Adipose tissue (tissue), 3 donors: ENCODE measurements around the gene PDLIM7. TPM values are rescaled to one million over a fixed set of nuclear protein-coding genes. Genes with fewer than 3 reads are reported as not detected.

Experiments used
- H3K27ac ChIP-seq: one replicate; pipeline ENCODE4 v1.5.1; 2013; ENCODE audit warnings: low read depth, low read length
- WGBS, 3 donors: extraction: QIAGEN DNeasy Blood & Tissue Kit; methylation state at CpG; one replicate each; pipeline ENCODE4 v1.1.7; 2013; 5-methylcytosine and 5-hydroxymethylcytosine counted together
- polyA plus RNA-seq, 3 donors: library from polyadenylated mRNA; stranded (reverse); fragments of 200-250 nt; gene quantifications; one replicate each; pipeline ENCODE4 v1.2.3, GENCODE V29; 2013
- donor health status: healthy with polysubstance abuse.
- donor health status: Bipolar disorder and iron deficiency.
- donor health status: healthy.

Gene PDLIM7
- polyA plus RNA-seq, 3 donors, result 10.5 to 105 (median 54.0) TPM

GRCh38 chr5:177443144-177443983, 54.0 kb downstream of the PDLIM7 start:
- H3K27ac ChIP-seq, result no peak overlapping the region
- WGBS, 3 donors, result 77 to 81% (median 80%) methylated on average over 13 to 15 of the region's 15 CpGs

GRCh38 chr5:177442066-177442826, 55.2 kb downstream of the PDLIM7 start:
- 87 to 92% (median 91%) methylated on average over 20 of the region's 20 CpGs for WGBS, 3 donors
- H3K27ac ChIP-seq, result no peak overlapping the region

- H3K27ac ChIP-seq, result no peak overlapping the region
- WGBS, 3 donors, result 88 to 91% (median 89%) methylated on average over 21 to 26 of the region's 26 CpGs
These were observed 56.2 kb downstream of the PDLIM7 start for GRCh38 chr5:177440990-177441780.

GRCh38 chr5:177440211-177440989, 57.0 kb downstream of the PDLIM7 start:
- no peak overlapping the region for H3K27ac ChIP-seq
- WGBS, 3 donors, result 87 to 89% (median 87%) methylated on average over 24 of the region's 24 CpGs

GRCh38 chr5:177439518-177440053, 57.8 kb downstream of the PDLIM7 start:
- WGBS, 3 donors, result 95 to 97% (median 97%) methylated on average over 4 of the region's 4 CpGs
- no peak overlapping the region for H3K27ac ChIP-seq

GRCh38 chr5:177438468-177438867, 58.9 kb downstream of the PDLIM7 start:
- WGBS, 3 donors, result 92 to 94% (median 93%) methylated on average over 10 of the region's 10 CpGs
- no peak overlapping the region for H3K27ac ChIP-seq

- no peak overlapping the region for H3K27ac ChIP-seq
- WGBS, 3 donors, result 61 to 79% (median 79%) methylated on average over 4 of the region's 4 CpGs
These were observed 59.8 kb downstream of the PDLIM7 start for GRCh38 chr5:177437623-177438022.

- H3K27ac ChIP-seq, result no peak overlapping the region
- WGBS, 3 donors, result 96 to 97% (median 97%) methylated on average over 36 to 37 of the region's 37 CpGs
These were observed 61.4 kb downstream of the PDLIM7 start for GRCh38 chr5:177435847-177436536.

- WGBS, 3 donors, result 88 to 96% (median 92%) methylated on average over 20 of the region's 20 CpGs
- no peak overlapping the region for H3K27ac ChIP-seq
These were observed 62.3 kb downstream of the PDLIM7 start for GRCh38 chr5:177434942-177435738.

- 87 to 89% (median 87%) methylated on average over 8 of the region's 8 CpGs for WGBS, 3 donors
- H3K27ac ChIP-seq, result no peak overlapping the region
These were observed 63.0 kb downstream of the PDLIM7 start for GRCh38 chr5:177434437-177434836.

- WGBS, 3 donors, result 91 to 97% (median 92%) methylated on average over 25 to 29 of the region's 29 CpGs
- H3K27ac ChIP-seq, result no peak overlapping the region
These were observed 63.7 kb downstream of the PDLIM7 start for GRCh38 chr5:177433658-177434217.

Other genes with a start within 250 kb of the PDLIM7 start
- 10 to 100 TPM; 33.7 to 70.7 (median 59.7) TPM for gene RAB24, start 193.9 kb downstream of the PDLIM7 start, polyA plus RNA-seq
- 100 to 1,000 TPM in 2 of 3 donors, 10 to 100 TPM in 1; 94.6 to 215 (median 185) TPM for gene PRELID1, start 193.8 kb downstream of the PDLIM7 start, polyA plus RNA-seq
- gene MXD3, start 185.7 kb downstream of the PDLIM7 start, polyA plus RNA-seq, result 10 to 100 TPM in 2 of 3 donors, 1 to 10 TPM in 1; 5.4 to 11.1 (median 10.1) TPM
- gene LMAN2, start 145.9 kb downstream of the PDLIM7 start, polyA plus RNA-seq, result 100 to 1,000 TPM; 100 to 227 (median 155) TPM
- 10 to 100 TPM; 10.1 to 17.9 (median 15.9) TPM for gene RGS14, start 139.7 kb downstream of the PDLIM7 start, polyA plus RNA-seq
- not detected for gene SLC34A1, start 113.2 kb downstream of the PDLIM7 start, polyA plus RNA-seq
- not detected for gene PFN3, start 96.9 kb downstream of the PDLIM7 start, polyA plus RNA-seq
- 1 to 10 TPM in 1 of 3 donors, under 1 TPM in 1, not detected in 1; 0.42 to 2.0 TPM for gene F12, start 88.0 kb downstream of the PDLIM7 start, polyA plus RNA-seq
- 10 to 100 TPM; 10.8 to 21.5 (median 16.2) TPM for gene GRK6, start 70.9 kb downstream of the PDLIM7 start, polyA plus RNA-seq
- gene PRR7, start 50.8 kb downstream of the PDLIM7 start, polyA plus RNA-seq, result 1 to 10 TPM in 2 of 3 donors, under 1 TPM in 1; 0.34 to 2.7 (median 1.9) TPM
- gene DBN1, start 24.0 kb downstream of the PDLIM7 start, polyA plus RNA-seq, result 10 to 100 TPM; 10.1 to 85.7 (median 45.1) TPM
- gene DOK3, start 12.2 kb upstream of the PDLIM7 start, polyA plus RNA-seq, result 10 to 100 TPM in 2 of 3 donors, 1 to 10 TPM in 1; 5.2 to 17.7 (median 15.1) TPM
- 10 to 100 TPM; 45.8 to 77.4 (median 77.2) TPM for gene DDX41, start 19.4 kb upstream of the PDLIM7 start, polyA plus RNA-seq
- 100 to 1,000 TPM in 1 of 3 donors, 10 to 100 TPM in 2; 61.5 to 201 (median 72.5) TPM for gene FAM193B, start 57.0 kb upstream of the PDLIM7 start, polyA plus RNA-seq
- gene TMED9, start 94.6 kb upstream of the PDLIM7 start, polyA plus RNA-seq, result 100 to 1,000 TPM in 2 of 3 donors, 10 to 100 TPM in 1; 67.5 to 185 (median 118) TPM
- gene B4GALT7, start 102.5 kb upstream of the PDLIM7 start, polyA plus RNA-seq, result 10 to 100 TPM; 21.6 to 45.4 (median 23.8) TPM